Measurements from ENCODE around the gene NARS2.
"Not testable (repeated sequence)": the region's sequence is repeated elsewhere in the genome, so short reads cannot be mapped to it uniquely, and the experiment has no call there.

Gene NARS2

GRCh38 chr11:78532991-78533390 is 41.7 kb downstream of the NARS2 start:
- H3K36me3 ChIP-seq (ENCODE audit: control insufficient read depth in 2 of 2, insufficient read depth in 2 of 2, low read length in 2 of 2) = no peaks in the 10 kb centered on the region
- no peaks in the 10 kb centered on the region for H3K9me3 ChIP-seq (ENCODE audit: control insufficient read depth in 2 of 2, low read length in 2 of 2)
- H3K4me3 ChIP-seq (ENCODE audit: low read length in 2 of 2) = no peak overlapping the region
- H3K27ac ChIP-seq (ENCODE audit: low read depth in 2 of 2, low read length in 2 of 2) = no peak overlapping the region
- no peaks in the 10 kb centered on the region for H3K27me3 ChIP-seq (ENCODE audit: control insufficient read depth in 2 of 2, insufficient read depth in 2 of 2, low read length in 2 of 2)
- H3K4me1 ChIP-seq (ENCODE audit: control insufficient read depth in 2 of 2, insufficient read depth in 2 of 2, low read length in 2 of 2) = no peaks in the 10 kb centered on the region
- H3K9ac ChIP-seq (ENCODE audit: low read depth in 1 of 2, low read length in 2 of 2) = no peak overlapping the region

- Histone ChIP-seq H3K9me3 (ENCODE audit: control insufficient read depth in 2 of 2, low read length in 2 of 2) (no peaks in the 10 kb centered on the region), H3K9ac (ENCODE audit: low read depth in 1 of 2, low read length in 2 of 2) (no peak overlapping the region), H3K27ac (ENCODE audit: low read depth in 2 of 2, low read length in 2 of 2) (no peak overlapping the region), H3K4me1 (ENCODE audit: control insufficient read depth in 2 of 2, insufficient read depth in 2 of 2, low read length in 2 of 2) (no peaks in the 10 kb centered on the region), H3K27me3 (ENCODE audit: control insufficient read depth in 2 of 2, insufficient read depth in 2 of 2, low read length in 2 of 2) (no peaks in the 10 kb centered on the region), H3K36me3 (ENCODE audit: control insufficient read depth in 2 of 2, insufficient read depth in 2 of 2, low read length in 2 of 2) (no peaks in the 10 kb centered on the region), H3K4me3 (ENCODE audit: low read length in 2 of 2) (no peak overlapping the region)
Observed at GRCh38 chr11:78526497-78527146, 48.0 kb downstream of the NARS2 start.

- H3K9me3 ChIP-seq (ENCODE audit: control insufficient read depth in 2 of 2, low read length in 2 of 2) = no peaks in the 10 kb centered on the region
- H3K4me3 ChIP-seq (ENCODE audit: low read length in 2 of 2) = no peak overlapping the region
- no peak overlapping the region for H3K27ac ChIP-seq (ENCODE audit: low read depth in 2 of 2, low read length in 2 of 2)
- no peaks in the 10 kb centered on the region for H3K4me1 ChIP-seq (ENCODE audit: control insufficient read depth in 2 of 2, insufficient read depth in 2 of 2, low read length in 2 of 2)
- H3K27me3 ChIP-seq (ENCODE audit: control insufficient read depth in 2 of 2, insufficient read depth in 2 of 2, low read length in 2 of 2) = no peaks in the 10 kb centered on the region
- H3K9ac ChIP-seq (ENCODE audit: low read depth in 1 of 2, low read length in 2 of 2) = no peak overlapping the region
- H3K36me3 ChIP-seq (ENCODE audit: control insufficient read depth in 2 of 2, insufficient read depth in 2 of 2, low read length in 2 of 2) = no peaks in the 10 kb centered on the region
Observed at GRCh38 chr11:78525720-78526119, 48.9 kb downstream of the NARS2 start.

- H3K27me3 ChIP-seq (ENCODE audit: control insufficient read depth in 2 of 2, insufficient read depth in 2 of 2, low read length in 2 of 2) = no peaks in the 10 kb centered on the region
Observed at GRCh38 chr11:78520230-78520629, 54.4 kb downstream of the NARS2 start.

GRCh38 chr11:78516281-78516680 is 58.4 kb downstream of the NARS2 start:
- Histone ChIP-seq H3K4me1 (ENCODE audit: control insufficient read depth in 2 of 2, insufficient read depth in 2 of 2, low read length in 2 of 2) (no peaks in the 10 kb centered on the region), H3K36me3 (ENCODE audit: control insufficient read depth in 2 of 2, insufficient read depth in 2 of 2, low read length in 2 of 2) (no peaks in the 10 kb centered on the region), H3K9ac (ENCODE audit: low read depth in 1 of 2, low read length in 2 of 2) (no peak overlapping the region), H3K4me3 (ENCODE audit: low read length in 2 of 2) (no peak overlapping the region), H3K27ac (ENCODE audit: low read depth in 2 of 2, low read length in 2 of 2) (no peak overlapping the region), H3K9me3 (ENCODE audit: control insufficient read depth in 2 of 2, low read length in 2 of 2) (no peaks in the 10 kb centered on the region), H3K27me3 (ENCODE audit: control insufficient read depth in 2 of 2, insufficient read depth in 2 of 2, low read length in 2 of 2) (no peaks in the 10 kb centered on the region)

More at GRCh38 chr11:78520230-78520629, 54.4 kb downstream of the NARS2 start:
- no peaks in the 10 kb centered on the region for H3K4me1 ChIP-seq (ENCODE audit: control insufficient read depth in 2 of 2, insufficient read depth in 2 of 2, low read length in 2 of 2)
- H3K9me3 ChIP-seq (ENCODE audit: control insufficient read depth in 2 of 2, low read length in 2 of 2) = no peaks in the 10 kb centered on the region
- no peak overlapping the region for H3K27ac ChIP-seq (ENCODE audit: low read depth in 2 of 2, low read length in 2 of 2)
- no peak overlapping the region for H3K4me3 ChIP-seq (ENCODE audit: low read length in 2 of 2)
- H3K9ac ChIP-seq (ENCODE audit: low read depth in 1 of 2, low read length in 2 of 2) = no peak overlapping the region
- H3K36me3 ChIP-seq (ENCODE audit: control insufficient read depth in 2 of 2, insufficient read depth in 2 of 2, low read length in 2 of 2) = no peaks in the 10 kb centered on the region

GRCh38 chr11:78514922-78515502 is 59.7 kb downstream of the NARS2 start:
- H3K9me3 ChIP-seq (ENCODE audit: control insufficient read depth in 2 of 2, low read length in 2 of 2) = no peaks in the 10 kb centered on the region
- H3K4me3 ChIP-seq (ENCODE audit: low read length in 2 of 2) = no peak overlapping the region
- H3K36me3 ChIP-seq (ENCODE audit: control insufficient read depth in 2 of 2, insufficient read depth in 2 of 2, low read length in 2 of 2) = no peaks in the 10 kb centered on the region
- H3K27ac ChIP-seq (ENCODE audit: low read depth in 2 of 2, low read length in 2 of 2) = no peak overlapping the region
- no peak overlapping the region for H3K9ac ChIP-seq (ENCODE audit: low read depth in 1 of 2, low read length in 2 of 2)
- no peaks in the 10 kb centered on the region for H3K27me3 ChIP-seq (ENCODE audit: control insufficient read depth in 2 of 2, insufficient read depth in 2 of 2, low read length in 2 of 2)
- H3K4me1 ChIP-seq (ENCODE audit: control insufficient read depth in 2 of 2, insufficient read depth in 2 of 2, low read length in 2 of 2) = no peaks in the 10 kb centered on the region

- H3K4me3 ChIP-seq (ENCODE audit: low read length in 2 of 2); H3K9ac ChIP-seq (ENCODE audit: low read depth in 1 of 2, low read length in 2 of 2): not testable (repeated sequence)
Observed at GRCh38 chr11:78513085-78513484, 61.6 kb downstream of the NARS2 start.

GRCh38 chr11:78510597-78510996 is 64.1 kb downstream of the NARS2 start:
- Histone ChIP-seq H3K4me3 (ENCODE audit: low read length in 2 of 2) (no peak overlapping the region), H3K9ac (ENCODE audit: low read depth in 1 of 2, low read length in 2 of 2) (no peak overlapping the region), H3K27me3 (ENCODE audit: control insufficient read depth in 2 of 2, insufficient read depth in 2 of 2, low read length in 2 of 2) (no peaks in the 10 kb centered on the region), H3K4me1 (ENCODE audit: control insufficient read depth in 2 of 2, insufficient read depth in 2 of 2, low read length in 2 of 2) (no peaks in the 10 kb centered on the region), H3K27ac (ENCODE audit: low read depth in 2 of 2, low read length in 2 of 2) (no peak overlapping the region), H3K9me3 (ENCODE audit: control insufficient read depth in 2 of 2, low read length in 2 of 2) (no peaks in the 10 kb centered on the region), H3K36me3 (ENCODE audit: control insufficient read depth in 2 of 2, insufficient read depth in 2 of 2, low read length in 2 of 2) (no peaks in the 10 kb centered on the region)

More at GRCh38 chr11:78513085-78513484, 61.6 kb downstream of the NARS2 start:
- not testable (repeated sequence) for H3K27ac ChIP-seq (ENCODE audit: low read depth in 2 of 2, low read length in 2 of 2); H3K4me1 ChIP-seq (ENCODE audit: control insufficient read depth in 2 of 2, insufficient read depth in 2 of 2, low read length in 2 of 2); H3K36me3 ChIP-seq (ENCODE audit: control insufficient read depth in 2 of 2, insufficient read depth in 2 of 2, low read length in 2 of 2); H3K27me3 ChIP-seq (ENCODE audit: control insufficient read depth in 2 of 2, insufficient read depth in 2 of 2, low read length in 2 of 2); H3K9me3 ChIP-seq (ENCODE audit: control insufficient read depth in 2 of 2, low read length in 2 of 2)

- H3K9ac ChIP-seq (ENCODE audit: low read depth in 1 of 2, low read length in 2 of 2) = no peak overlapping the region
- no peaks in the 10 kb centered on the region for H3K9me3 ChIP-seq (ENCODE audit: control insufficient read depth in 2 of 2, low read length in 2 of 2)
- no peaks in the 10 kb centered on the region for H3K4me1 ChIP-seq (ENCODE audit: control insufficient read depth in 2 of 2, insufficient read depth in 2 of 2, low read length in 2 of 2)
- H3K4me3 ChIP-seq (ENCODE audit: low read length in 2 of 2) = no peak overlapping the region
- H3K27me3 ChIP-seq (ENCODE audit: control insufficient read depth in 2 of 2, insufficient read depth in 2 of 2, low read length in 2 of 2) = no peaks in the 10 kb centered on the region
- no peaks in the 10 kb centered on the region for H3K36me3 ChIP-seq (ENCODE audit: control insufficient read depth in 2 of 2, insufficient read depth in 2 of 2, low read length in 2 of 2)
- no peak overlapping the region for H3K27ac ChIP-seq (ENCODE audit: low read depth in 2 of 2, low read length in 2 of 2)
Observed at GRCh38 chr11:78510025-78510596, 64.6 kb downstream of the NARS2 start.

- Histone ChIP-seq H3K36me3 (ENCODE audit: control insufficient read depth in 2 of 2, insufficient read depth in 2 of 2, low read length in 2 of 2) (no peaks in the 10 kb centered on the region), H3K4me1 (ENCODE audit: control insufficient read depth in 2 of 2, insufficient read depth in 2 of 2, low read length in 2 of 2) (no peaks in the 10 kb centered on the region), H3K4me3 (ENCODE audit: low read length in 2 of 2) (no peak overlapping the region), H3K9me3 (ENCODE audit: control insufficient read depth in 2 of 2, low read length in 2 of 2) (no peaks in the 10 kb centered on the region), H3K27ac (ENCODE audit: low read depth in 2 of 2, low read length in 2 of 2) (no peak overlapping the region), H3K27me3 (ENCODE audit: control insufficient read depth in 2 of 2, insufficient read depth in 2 of 2, low read length in 2 of 2) (no peaks in the 10 kb centered on the region), H3K9ac (ENCODE audit: low read depth in 1 of 2, low read length in 2 of 2) (no peak overlapping the region)
Observed at GRCh38 chr11:78504708-78505107, 70.0 kb downstream of the NARS2 start.
